Adrenal gland (tissue), 12 donors: ENCODE data around the gene XRCC5. TPM values are rescaled to one million over a fixed set of nuclear protein-coding genes. Genes with fewer than 3 reads are reported as not detected.

ENCODE experiments used
- DNase-seq, 7 donors: peaks; one replicate each; pipeline ENCODE4 v3.0.0-alpha.2; 2019 to 2020
- H3K27ac ChIP-seq, 5 donors: fragments of 200-600 bp; sonication (generic) in 4 of 5; 1 replicate in 3 of 5; 2 replicates in 2 of 5; pipeline versions ENCODE4 v1.5.1 to v1.8.0; 2016 to 2020; ENCODE audit warnings: mild to moderate bottlenecking in 1 of 5
- H3K27me3 ChIP-seq: fragments of 200-600 bp; 2 replicates; pipeline ENCODE4 v1.8.0; 2021
- H3K36me3 ChIP-seq, 2 donors: fragments of 200-600 bp; replicated peaks in 1 of 2; 1 replicate in 1 of 2; 2 replicates in 1 of 2; pipeline versions ENCODE4 v1.5.1 to v1.8.0; 2018 to 2022
- H3K4me1 ChIP-seq, 2 donors: fragments of 200-600 bp; replicated peaks in 1 of 2; 1 replicate in 1 of 2; 2 replicates in 1 of 2; pipeline versions ENCODE4 v1.5.1 to v1.8.0; 2018 to 2021
- H3K4me3 ChIP-seq, 4 donors: fragments of 200-600 bp; sonication (generic) in 3 of 4; one replicate each; pipeline ENCODE4 v1.5.1; 2016 to 2018
- H3K9me3 ChIP-seq, 3 donors: fragments of 200-600 bp; sonication (generic) in 1 of 3; replicated peaks in 1 of 3; 1 replicate in 2 of 3; 2 replicates in 1 of 3; pipeline versions ENCODE4 v1.5.1 to v1.8.0; 2016 to 2021
- CTCF ChIP-seq, 6 experiments: fragments of 450-650 bp in 4 of 6; fragments of 200-600 bp in 2 of 6; sonication (generic) in 1 of 6; IDR thresholded peaks; 1 replicate in 5 of 6; 2 replicates in 1 of 6; pipeline versions ENCODE4 v1.5.1 to v1.8.0; 2016 to 2021; ENCODE audit warnings: antibody characterized with exemption in 6 of 6, mild to moderate bottlenecking in 2 of 6, moderate library complexity in 1 of 6
- POLR2A ChIP-seq, 2 donors: fragments of 450-650 bp; IDR thresholded peaks; one replicate each; pipeline ENCODE4 v1.6.1; 2017; ENCODE audit warnings: antibody characterized with exemption in 2 of 2, mild to moderate bottlenecking in 2 of 2, moderate library complexity in 1 of 2
- WGBS, 4 donors: extraction: QIAGEN DNeasy Blood & Tissue Kit in 2 of 4; methylation state at CpG; one replicate each; pipeline versions ENCODE4 v1.1.5 to v1.1.7; 2013 to 2017; 5-methylcytosine and 5-hydroxymethylcytosine counted together
- intact Hi-C, 2 donors: fragments of 100-400 bp; cut with DNase I; formaldehyde crosslinking; loops; one replicate each; pipeline versions ENCODE4 v1.14.1 to v1.15.0; 2022 to 2023
- polyA plus RNA-seq, 3 donors: library from polyadenylated mRNA; stranded (reverse); fragments of 200-250 nt in 2 of 3; fragments of 350-450 nt in 1 of 3; fragmentation: Illumina TruSeq in 1 of 3; extraction: RNeasy Lipid Tissue Mini Kit (QIAGEN cat#74804) in 1 of 3; gene quantifications; one replicate each; pipeline ENCODE4 v1.2.3, GENCODE V29; 2013 to 2014
- total RNA-seq, 9 donors: library from RNA; depleted of rRNA in 4 of 9; stranded (reverse); fragments of >200 nt in 4 of 9; fragments of 120-200 nt in 1 of 9; fragmentation: NEBNext Ultra II Directional in 1 of 9; extraction: Animal tissue kit (Norgen Biotek cat#: 25700) in 1 of 9; gene quantifications; one replicate each; pipeline versions ENCODE4 v1.1.0 to v1.2.4, GENCODE V29; 2013 to 2023
- donor health status: healthy with polysubstance abuse.
- donor health status: Bipolar disorder and iron deficiency.
- donor health status: DM: yes; HTN: yes; CAD: no.
- donor health status: DM: no; HTN: no; CAD: no.
- donor health status: DM: no; HTN: no; CAD: no.
- donor health status: DM: yes; HTN: yes; CAD: no.

XRCC5 gene
- total and polyA plus RNA-seq, 12 donors, result 58.4 to 224 (median 158) TPM

GRCh38 chr2:216113572-216113971, 4.4 kb downstream of the XRCC5 start:
- Histone ChIP-seq H3K27me3 (no peaks in the 10 kb centered on the region), H3K4me3 (no peak overlapping the region), H3K9me3 (no peaks in the 10 kb centered on the region), H3K27ac (peak overlapping the region in 1 of 5 donors; percentile 5), H3K4me1 (peaks cover 25 to 51% of the 10 kb centered on the region in 2 donors), H3K36me3 (peaks cover 0 to 52% of the 10 kb centered on the region in 2 donors)
- 82 to 95% (median 86%) methylated on average over 3 of the region's 3 CpGs for WGBS, 4 donors
- TF ChIP-seq POLR2A (IDR thresholded peaks at IDR 0.05) (no peak), CTCF (IDR thresholded peaks at IDR 0.05) (no peak)
- DNase-seq, result no peak
- intact Hi-C loops, result loop anchor here in 1 of 2 donors (10.0 kb wide), 1 partner anchor 291 kb away; no protein-coding TSS in a partner anchor

- DNase-seq, result no peak
- TF ChIP-seq POLR2A (IDR thresholded peaks at IDR 0.05), result no peak
- no peak for TF ChIP-seq CTCF (IDR thresholded peaks at IDR 0.05)
- Histone ChIP-seq H3K4me3 (no peak overlapping the region), H3K36me3 (peaks cover 0 to 59% of the 10 kb centered on the region in 2 donors), H3K9me3 (no peaks in the 10 kb centered on the region), H3K4me1 (peaks cover 23 to 49% of the 10 kb centered on the region in 2 donors), H3K27ac (peak overlapping the region in 3 of 5 donors; percentile 5 to 83 (median 51)), H3K27me3 (no peaks in the 10 kb centered on the region)
- intact Hi-C loops, result loop anchor here in 1 of 2 donors (10.0 kb wide), 1 partner anchor 290 kb away; no protein-coding TSS in a partner anchor
- 28 to 39% (median 33%) methylated on average over 4 of the region's 4 CpGs for WGBS, 4 donors
Observed at GRCh38 chr2:216114382-216114713, 5.2 kb downstream of the XRCC5 start.

GRCh38 chr2:216114714-216115531, 5.8 kb downstream of the XRCC5 start:
- WGBS, 4 donors, result 5 to 8% (median 7%) methylated on average over 29 of the region's 29 CpGs
- DNase-seq, result peak; percentile 98 to 100 (median 99)
- Histone ChIP-seq H3K4me3 (peak overlapping the region in 2 of 4 donors; percentile 34 to 67), H3K27me3 (no peaks in the 10 kb centered on the region), H3K36me3 (peaks cover 0 to 65% of the 10 kb centered on the region in 2 donors), H3K4me1 (peaks cover 20 to 47% of the 10 kb centered on the region in 2 donors), H3K9me3 (no peaks in the 10 kb centered on the region), H3K27ac (peak overlapping the region in 4 of 5 donors; percentile 63 to 83 (median 72))
- TF ChIP-seq POLR2A (IDR thresholded peaks at IDR 0.05), result peak; percentile 14 to 83
- TF ChIP-seq CTCF (IDR thresholded peaks at IDR 0.05), result peak; percentile 81 to 93 (median 88)
- intact Hi-C loops, result loop anchor here in 1 of 2 donors (10.0 kb wide), 1 partner anchor 290 kb away; no protein-coding TSS in a partner anchor

GRCh38 chr2:216116418-216116817, 7.3 kb downstream of the XRCC5 start:
- TF ChIP-seq POLR2A (IDR thresholded peaks at IDR 0.05) (no peak), CTCF (IDR thresholded peaks at IDR 0.05) (no peak)
- DNase-seq, result no peak
- intact Hi-C loops, result loop anchor here in 1 of 2 donors (10.0 kb wide), 1 partner anchor 288 kb away; no protein-coding TSS in a partner anchor
- Histone ChIP-seq H3K27me3 (no peaks in the 10 kb centered on the region), H3K36me3 (peaks cover 0 to 70% of the 10 kb centered on the region in 2 donors), H3K4me1 (peaks cover 11 to 32% of the 10 kb centered on the region in 2 donors), H3K4me3 (no peak overlapping the region), H3K9me3 (no peaks in the 10 kb centered on the region), H3K27ac (no peak overlapping the region)
- WGBS, 4 donors, result 86 to 100% (median 93%) methylated on average over 1 of the region's 1 CpG
